GM23338 (cell line): ENCODE data around the gene MAPK4.

Experiments used
- EZH2 ChIP-seq: fragments of 200-600 bp; sonication (generic); IDR thresholded peaks from one replicate; pipeline ENCODE4 v1.8.0; 2017; ENCODE audit warnings: antibody characterized with exemption, mild to moderate bottlenecking, low read depth; ENCODE audit not compliant: unreplicated experiment
- EZH2phosphoT487 ChIP-seq: fragments of 200-600 bp; sonication (generic); IDR thresholded peaks from one replicate; pipeline ENCODE4 v1.8.1; 2018; ENCODE audit warnings: antibody characterized with exemption; ENCODE audit not compliant: unreplicated experiment
- POLR2AphosphoS5 ChIP-seq: IDR thresholded peaks from 2 replicates; pipeline ENCODE4 v1.6.1; 2016; ENCODE audit warnings: antibody characterized with exemption, low read depth
- TF ChIP-seq, protein P1 (sequence below), 2 experiments: fragments of 200-600 bp in 1 of 2; sonication (generic) in 1 of 2; conservative IDR thresholded peaks; 2 replicates each; pipeline versions ENCODE4 v1.5.1 to v1.6.1; 2016 to 2017; ENCODE audit warnings: antibody characterized with exemption in 2 of 2, low read depth in 2 of 2, mild to moderate bottlenecking in 2 of 2, moderate library complexity in 1 of 2

DNA sequence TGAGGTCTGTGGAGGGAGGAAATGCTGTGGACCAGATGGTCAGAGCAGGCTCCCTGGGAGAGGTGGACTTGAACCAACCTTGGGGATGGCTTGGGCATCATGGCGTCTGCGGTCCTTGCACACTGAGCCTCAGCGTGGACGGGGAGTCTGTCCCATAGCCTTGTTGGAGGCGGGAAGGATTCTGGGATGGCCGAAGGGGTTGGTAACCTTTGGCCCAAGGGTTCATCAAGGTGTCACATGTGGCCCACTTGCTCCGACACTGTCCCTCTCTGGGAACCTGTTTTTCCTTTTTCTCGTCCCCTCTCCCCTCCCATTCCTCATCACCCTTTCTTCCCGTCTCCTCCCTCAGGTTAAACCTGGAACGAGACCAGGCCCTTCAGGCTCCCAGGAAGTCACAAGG is 66.4 kb downstream of the MAPK4 start:
- TF ChIP-seq, protein P1, sequence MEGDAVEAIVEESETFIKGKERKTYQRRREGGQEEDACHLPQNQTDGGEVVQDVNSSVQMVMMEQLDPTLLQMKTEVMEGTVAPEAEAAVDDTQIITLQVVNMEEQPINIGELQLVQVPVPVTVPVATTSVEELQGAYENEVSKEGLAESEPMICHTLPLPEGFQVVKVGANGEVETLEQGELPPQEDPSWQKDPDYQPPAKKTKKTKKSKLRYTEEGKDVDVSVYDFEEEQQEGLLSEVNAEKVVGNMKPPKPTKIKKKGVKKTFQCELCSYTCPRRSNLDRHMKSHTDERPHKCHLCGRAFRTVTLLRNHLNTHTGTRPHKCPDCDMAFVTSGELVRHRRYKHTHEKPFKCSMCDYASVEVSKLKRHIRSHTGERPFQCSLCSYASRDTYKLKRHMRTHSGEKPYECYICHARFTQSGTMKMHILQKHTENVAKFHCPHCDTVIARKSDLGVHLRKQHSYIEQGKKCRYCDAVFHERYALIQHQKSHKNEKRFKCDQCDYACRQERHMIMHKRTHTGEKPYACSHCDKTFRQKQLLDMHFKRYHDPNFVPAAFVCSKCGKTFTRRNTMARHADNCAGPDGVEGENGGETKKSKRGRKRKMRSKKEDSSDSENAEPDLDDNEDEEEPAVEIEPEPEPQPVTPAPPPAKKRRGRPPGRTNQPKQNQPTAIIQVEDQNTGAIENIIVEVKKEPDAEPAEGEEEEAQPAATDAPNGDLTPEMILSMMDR (conservative IDR thresholded peaks at IDR 0.05; ENCODE audit: low read depth in 2 of 2), result no peak
- TF ChIP-seq EZH2 (no peak), EZH2phosphoT487 (no peak), POLR2AphosphoS5 (no peak)
